Adipocyte (in vitro differentiated cells): ENCODE results near the gene RERE.

ENCODE experiments used
- DNase-seq: peaks from one replicate; pipeline ENCODE4 v3.0.0-alpha.2; 2015; ENCODE audit warnings: low read depth
- H3K27me3 ChIP-seq: replicated peaks from 2 replicates; pipeline ENCODE4 v1.7.0; 2013; ENCODE audit warnings: mild to moderate bottlenecking, low read length, moderate library complexity; ENCODE audit not compliant: control insufficient read depth, insufficient read depth
- H3K36me3 ChIP-seq: 2 replicates; pipeline ENCODE4 v1.7.0; 2013; ENCODE audit warnings: low read length, mild to moderate bottlenecking, moderate library complexity; ENCODE audit not compliant: control insufficient read depth, insufficient read depth, severe bottlenecking
- H3K4me1 ChIP-seq: 2 replicates; pipeline ENCODE4 v1.7.0; 2013; ENCODE audit warnings: mild to moderate bottlenecking, low read length, moderate library complexity; ENCODE audit not compliant: control insufficient read depth, insufficient read depth
- H3K4me3 ChIP-seq: 2 replicates; pipeline ENCODE4 v1.7.0; 2013; ENCODE audit warnings: mild to moderate bottlenecking, low read length, moderate library complexity
- H3K9ac ChIP-seq: 2 replicates; pipeline ENCODE4 v1.7.0; 2013; ENCODE audit warnings: mild to moderate bottlenecking, low read length, moderate library complexity
- H3K9me3 ChIP-seq: 2 replicates; pipeline ENCODE4 v1.7.0; 2013; ENCODE audit warnings: mild to moderate bottlenecking, low read length, moderate library complexity; ENCODE audit not compliant: control insufficient read depth

The RERE gene

DNA sequence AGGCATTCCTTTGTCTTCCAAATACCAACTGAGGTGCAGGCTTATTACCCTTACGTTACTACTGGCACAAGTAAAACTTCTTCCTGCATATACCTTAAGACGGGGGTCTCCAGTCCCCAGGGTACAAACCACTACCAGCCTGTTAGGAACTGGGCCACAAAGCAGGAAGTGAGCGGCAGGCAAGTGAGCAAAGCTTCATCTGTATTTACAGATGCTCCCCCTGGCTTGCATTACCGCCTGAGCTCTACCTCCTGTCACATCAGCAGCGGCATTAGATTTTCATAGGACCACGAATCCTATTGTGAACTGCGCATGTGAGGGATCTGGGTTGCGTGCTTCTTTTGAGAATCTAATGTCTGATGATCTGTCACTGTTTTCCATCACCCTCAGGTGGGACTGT, 386.4 kb downstream of the RERE start:
- Histone ChIP-seq H3K36me3 (no peaks in the 10 kb centered on the region), H3K4me1 (no peaks in the 10 kb centered on the region), H3K27me3 (no peaks in the 10 kb centered on the region), H3K9ac (no peak overlapping the region), H3K9me3 (no peaks in the 10 kb centered on the region), H3K4me3 (no peak overlapping the region)
- no peak for DNase-seq

DNA sequence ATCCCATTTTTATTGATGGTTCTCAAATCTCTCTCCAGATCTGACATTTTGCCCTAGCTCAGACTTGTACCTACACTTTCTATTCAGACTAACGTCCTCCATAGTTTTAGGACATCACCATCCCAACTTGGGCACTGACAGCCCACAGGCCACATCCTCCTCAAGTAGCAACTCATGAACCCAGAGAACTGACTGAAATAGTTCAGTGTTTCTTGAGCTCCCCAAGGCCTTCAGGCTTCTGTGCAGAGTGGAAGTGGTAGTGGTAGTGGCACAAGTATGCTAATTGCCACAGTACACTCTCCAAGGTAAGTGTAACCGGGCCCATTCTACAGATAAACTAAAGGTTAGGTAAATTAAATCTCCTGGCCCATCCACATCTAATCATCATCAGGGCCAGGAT, 387.0 kb downstream of the RERE start:
- DNase-seq = no peak
- Histone ChIP-seq H3K4me3 (no peak overlapping the region), H3K9ac (no peak overlapping the region)

GRCh38 chr1:8429549-8430110, 387.8 kb downstream of the RERE start:
- H3K9ac ChIP-seq = no peak overlapping the region
- H3K27me3 ChIP-seq = no peaks in the 10 kb centered on the region
- DNase-seq = no peak
- H3K9me3 ChIP-seq = no peaks in the 10 kb centered on the region
- no peaks in the 10 kb centered on the region for H3K36me3 ChIP-seq
- no peak overlapping the region for H3K4me3 ChIP-seq
- H3K4me1 ChIP-seq = peaks cover 4% of the 10 kb centered on the region

More for the DNA sequence above, 387.0 kb downstream of the RERE start:
- no peaks in the 10 kb centered on the region for H3K27me3 ChIP-seq
- H3K36me3 ChIP-seq = no peaks in the 10 kb centered on the region
- no peaks in the 10 kb centered on the region for H3K9me3 ChIP-seq
- H3K4me1 ChIP-seq = no peaks in the 10 kb centered on the region

DNA sequence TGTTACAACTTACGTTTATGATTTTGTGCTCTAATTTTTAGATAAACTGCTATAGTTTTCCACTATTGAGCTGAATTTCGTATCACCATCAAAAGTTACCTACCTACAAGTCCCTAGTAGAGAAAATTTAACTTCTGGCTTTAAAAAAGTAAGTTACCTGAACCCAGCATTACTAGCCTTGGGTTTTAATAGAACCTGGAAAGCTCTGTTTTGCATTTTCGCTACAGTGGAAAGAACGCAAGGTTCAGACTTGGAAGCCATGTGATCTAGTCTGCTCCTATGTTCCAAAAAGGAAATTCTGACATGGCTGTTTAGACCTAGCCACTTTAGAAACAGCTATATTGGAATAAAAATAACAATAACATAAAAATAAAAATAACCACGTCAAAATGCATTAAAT, 389.0 kb downstream of the RERE start:
- H3K9ac ChIP-seq = no peak overlapping the region
- DNase-seq = no peak
- peaks cover 8% of the 10 kb centered on the region for H3K4me1 ChIP-seq
- H3K27me3 ChIP-seq = no peaks in the 10 kb centered on the region
- no peak overlapping the region for H3K4me3 ChIP-seq
- H3K36me3 ChIP-seq = no peaks in the 10 kb centered on the region
- no peaks in the 10 kb centered on the region for H3K9me3 ChIP-seq

GRCh38 chr1:8427986-8428385, 389.5 kb downstream of the RERE start:
- no peaks in the 10 kb centered on the region for H3K9me3 ChIP-seq
- H3K4me1 ChIP-seq = peaks cover 8% of the 10 kb centered on the region
- no peak for DNase-seq
- no peak overlapping the region for H3K9ac ChIP-seq
- H3K36me3 ChIP-seq = no peaks in the 10 kb centered on the region
- no peak overlapping the region for H3K4me3 ChIP-seq
- no peaks in the 10 kb centered on the region for H3K27me3 ChIP-seq

DNA sequence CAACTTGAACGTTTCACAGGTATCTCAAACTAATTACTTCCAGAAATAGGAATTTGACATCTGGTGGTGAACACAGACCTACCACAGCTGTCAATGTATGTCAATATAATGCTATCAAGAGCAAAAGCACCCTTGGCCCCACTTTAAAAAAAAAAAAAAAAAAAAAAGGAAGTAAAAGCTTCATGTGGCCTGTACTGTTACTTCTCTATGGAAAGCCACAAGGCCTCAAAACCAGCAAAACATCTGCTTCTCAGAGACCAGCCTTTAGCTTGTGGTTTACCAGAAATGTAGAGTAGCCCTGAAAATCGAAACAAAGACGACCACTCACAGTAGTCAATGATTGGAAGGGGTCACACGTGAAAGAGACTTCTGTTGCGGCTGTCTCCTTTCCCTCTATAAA, 389.9 kb downstream of the RERE start:
- Histone ChIP-seq H3K4me1 (peaks cover 8% of the 10 kb centered on the region), H3K36me3 (no peaks in the 10 kb centered on the region), H3K27me3 (no peaks in the 10 kb centered on the region), H3K4me3 (no peak overlapping the region), H3K9me3 (no peaks in the 10 kb centered on the region), H3K9ac (no peak overlapping the region)
- DNase-seq = no peak

DNA sequence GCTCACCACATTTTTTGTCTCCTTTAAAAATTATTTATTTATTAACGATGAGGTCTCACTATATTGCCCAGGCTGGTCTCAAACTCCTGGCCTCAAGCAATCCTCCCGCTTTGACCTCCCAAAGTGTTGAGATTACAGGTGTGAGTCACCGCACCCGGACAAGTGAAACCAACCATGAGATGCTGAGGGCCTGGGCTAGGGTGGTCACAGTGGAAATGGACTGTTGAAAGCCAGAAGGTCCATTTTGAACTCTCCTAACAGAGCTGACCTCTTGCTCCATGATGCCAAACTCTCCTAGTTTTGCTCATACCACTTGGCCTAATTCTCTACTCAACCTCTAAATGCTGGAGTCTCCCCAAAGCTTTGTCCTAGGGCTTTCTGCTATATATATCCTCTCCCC, 390.4 kb downstream of the RERE start:
- H3K9me3 ChIP-seq = no peaks in the 10 kb centered on the region
- H3K36me3 ChIP-seq = no peaks in the 10 kb centered on the region
- H3K4me1 ChIP-seq = peaks cover 8% of the 10 kb centered on the region
- no peak overlapping the region for H3K4me3 ChIP-seq
- H3K9ac ChIP-seq = no peak overlapping the region
- no peaks in the 10 kb centered on the region for H3K27me3 ChIP-seq
- no peak for DNase-seq

DNA sequence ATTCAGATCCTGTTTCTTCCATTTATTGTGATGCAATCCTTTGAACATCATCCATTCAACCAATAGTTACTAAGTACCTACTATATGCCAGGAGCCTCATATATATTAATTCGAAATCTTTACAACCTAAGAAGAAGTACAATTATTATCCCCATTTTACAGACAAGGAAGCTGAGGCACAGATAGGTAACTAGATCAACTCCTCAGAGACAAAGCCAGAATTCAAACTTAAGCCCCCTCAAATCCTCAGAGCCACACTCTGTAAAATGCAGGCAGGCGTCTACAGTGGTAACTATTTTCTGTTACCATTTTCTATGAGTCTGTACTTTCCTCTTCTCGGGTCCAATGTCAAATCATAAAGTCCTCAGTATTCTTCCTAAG, 391.7 kb downstream of the RERE start:
- Histone ChIP-seq H3K9ac (no peak overlapping the region), H3K4me1 (peaks cover 8% of the 10 kb centered on the region), H3K27me3 (no peaks in the 10 kb centered on the region), H3K9me3 (no peaks in the 10 kb centered on the region), H3K4me3 (no peak overlapping the region), H3K36me3 (no peaks in the 10 kb centered on the region)
- no peak for DNase-seq

DNA sequence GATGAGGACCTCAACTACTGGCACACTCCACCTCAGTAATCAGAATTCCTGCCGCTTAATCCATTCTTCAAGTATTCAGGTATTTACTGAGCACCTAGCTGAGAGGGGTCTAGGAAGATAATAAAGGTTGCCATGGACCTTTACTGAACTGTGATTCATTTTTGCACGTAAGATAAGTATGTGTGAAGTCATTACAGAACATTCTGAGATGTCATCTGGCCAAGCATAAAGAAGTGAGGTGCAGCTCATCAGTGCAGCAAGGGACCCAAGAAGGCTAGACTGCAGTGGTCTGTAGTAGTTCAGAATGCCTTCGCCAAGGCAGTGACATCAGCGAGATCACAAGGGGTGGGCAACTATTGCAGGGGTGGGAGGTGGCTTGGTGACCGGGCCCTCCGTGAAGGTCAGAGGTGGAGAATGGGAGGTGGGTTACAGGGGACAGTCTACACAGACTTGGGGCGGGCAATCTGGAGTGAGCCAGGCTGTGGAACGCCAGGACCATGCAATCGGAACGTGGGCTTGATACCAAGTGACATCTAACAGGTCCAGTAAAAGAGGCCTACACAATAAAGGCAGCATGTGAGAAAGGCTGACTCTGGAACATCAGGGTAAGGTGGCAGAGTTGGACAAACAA, 392.2 kb downstream of the RERE start:
- Histone ChIP-seq H3K9me3 (no peaks in the 10 kb centered on the region), H3K9ac (peak overlapping the region; percentile 86), H3K4me3 (no peak overlapping the region), H3K4me1 (peaks cover 13% of the 10 kb centered on the region), H3K27me3 (no peaks in the 10 kb centered on the region), H3K36me3 (peaks cover 5% of the 10 kb centered on the region)
- DNase-seq = no peak

DNA sequence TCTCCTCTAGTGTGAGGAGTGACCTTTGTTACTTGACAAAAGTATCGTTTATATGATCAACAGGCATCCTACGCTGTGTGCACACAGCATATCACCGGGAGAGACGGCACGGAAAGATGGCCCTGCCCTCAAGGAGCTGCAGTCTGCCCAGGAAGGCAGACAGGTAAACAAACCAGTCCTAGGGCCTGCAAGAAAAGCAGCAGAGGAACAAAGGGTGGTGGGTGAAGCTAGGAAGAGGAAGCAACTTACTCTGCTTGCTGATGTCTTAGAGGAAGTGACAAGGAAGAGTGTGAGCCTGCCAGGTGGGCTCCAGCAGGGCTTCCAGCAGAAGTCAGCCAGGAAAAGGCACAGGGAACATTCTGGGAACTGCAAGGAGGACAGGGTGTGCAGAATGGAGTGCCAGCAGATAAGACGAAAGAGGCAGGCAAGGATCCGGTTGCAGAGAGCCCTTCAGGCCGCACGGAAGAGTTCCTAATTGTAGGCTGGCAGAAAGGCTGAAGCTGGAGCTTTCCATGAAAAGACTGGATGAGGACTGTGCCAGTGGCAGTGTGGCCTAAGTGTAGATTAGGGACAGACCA, 392.8 kb downstream of the RERE start:
- H3K4me1 ChIP-seq = peaks cover 20% of the 10 kb centered on the region
- no peak for DNase-seq
- H3K4me3 ChIP-seq = peak overlapping the region; percentile 78
- peak overlapping the region; percentile 86 for H3K9ac ChIP-seq
- no peaks in the 10 kb centered on the region for H3K9me3 ChIP-seq
- H3K27me3 ChIP-seq = no peaks in the 10 kb centered on the region
- H3K36me3 ChIP-seq = peaks cover 11% of the 10 kb centered on the region

- Histone ChIP-seq H3K9me3 (no peaks in the 10 kb centered on the region), H3K4me3 (peak overlapping the region; percentile 97), H3K27me3 (no peaks in the 10 kb centered on the region), H3K4me1 (peaks cover 27% of the 10 kb centered on the region), H3K36me3 (peaks cover 12% of the 10 kb centered on the region), H3K9ac (peak overlapping the region; percentile 100)
- DNase-seq = peak; percentile 74
Observed at GRCh38 chr1:8423692-8424538, 393.5 kb downstream of the RERE start.
